GM23338 (cell line): ENCODE measurements around the gene F13A1. TPM values are rescaled to one million over a fixed set of nuclear protein-coding genes. Genes with fewer than 3 reads are reported as not detected.

ENCODE experiments used
- ATAC-seq: fragments of 200-7000 bp; cut with Tn5 transposase; 3 replicates; pipeline ENCODE4 v1.9.1; 2020
- DNase-seq: peaks from one replicate; pipeline ENCODE4 v3.0.0-alpha.2; 2015; ENCODE audit warnings: low spot score
- H2AFZ ChIP-seq: fragments of 200-600 bp; sonication (generic); 2 replicates; pipeline ENCODE4 v1.8.0; 2016; ENCODE audit warnings: antibody characterized with exemption, mild to moderate bottlenecking, moderate library complexity
- H3F3A ChIP-seq: fragments of 200-600 bp; sonication (generic); replicated peaks from 2 replicates; pipeline ENCODE4 v1.8.0; 2017; ENCODE audit warnings: antibody characterized with exemption, mixed run types, low read depth
- H3K27ac ChIP-seq: fragments of 200-600 bp; sonication (generic); 2 replicates; pipeline ENCODE4 v1.6.1; 2016; ENCODE audit warnings: low read depth
- H3K27me3 ChIP-seq: fragments of 200-600 bp; sonication (generic); 2 replicates; pipeline ENCODE4 v1.8.0; 2016; ENCODE audit warnings: mild to moderate bottlenecking, mixed run types, moderate library complexity; ENCODE audit not compliant: insufficient read depth
- H3K36me3 ChIP-seq: fragments of 200-600 bp; sonication (generic); 2 replicates; pipeline ENCODE4 v1.8.0; 2016; ENCODE audit warnings: mild to moderate bottlenecking; ENCODE audit not compliant: insufficient read depth
- H3K4me1 ChIP-seq: fragments of 200-600 bp; sonication (generic); 2 replicates; pipeline ENCODE4 v1.8.0; 2016; ENCODE audit warnings: mild to moderate bottlenecking, moderate library complexity; ENCODE audit not compliant: insufficient read depth
- H3K4me2 ChIP-seq: fragments of 200-600 bp; sonication (generic); 2 replicates; pipeline ENCODE4 v1.7.1; 2017; ENCODE audit warnings: mixed run types
- H3K4me3 ChIP-seq: fragments of 200-600 bp; sonication (generic); 2 replicates; pipeline ENCODE4 v1.6.1; 2016; ENCODE audit warnings: mixed run types
- H3K79me2 ChIP-seq: fragments of 200-600 bp; sonication (generic); replicated peaks from 2 replicates; pipeline ENCODE4 v1.8.0; 2017; ENCODE audit warnings: mild to moderate bottlenecking; ENCODE audit not compliant: insufficient read depth
- H3K9me2 ChIP-seq: fragments of 200-600 bp; sonication (generic); 2 replicates; pipeline ENCODE4 v1.8.0; 2017; ENCODE audit not compliant: insufficient read depth
- H4K20me1 ChIP-seq: fragments of 200-600 bp; sonication (generic); replicated peaks from 2 replicates; pipeline ENCODE4 v1.8.0; 2017; ENCODE audit warnings: mild to moderate bottlenecking; ENCODE audit not compliant: insufficient read depth
- H3K27ac Mint-ChIP-seq: 2 replicates; pipeline ENCODE4 v1.8.0; 2020; ENCODE audit warnings: inconsistent platforms, mild to moderate bottlenecking, moderate library complexity, mixed read lengths
- H3K27me3 Mint-ChIP-seq: 3 replicates; pipeline ENCODE4 v1.8.0; 2022; ENCODE audit warnings: low read depth, mild to moderate bottlenecking, moderate library complexity, mixed read lengths, inconsistent platforms; ENCODE audit not compliant: insufficient read depth, poor library complexity
- H3K36me3 Mint-ChIP-seq: 3 replicates; pipeline ENCODE4 v1.8.0; 2021; ENCODE audit warnings: low read depth, mild to moderate bottlenecking, inconsistent platforms, moderate library complexity, mixed read lengths
- H3K4me1 Mint-ChIP-seq: 3 replicates; pipeline ENCODE4 v1.8.0; 2020; ENCODE audit warnings: mild to moderate bottlenecking, inconsistent platforms, mixed read lengths
- H3K4me3 Mint-ChIP-seq: 3 replicates; pipeline ENCODE4 v1.8.0; 2021; ENCODE audit warnings: moderate library complexity, mild to moderate bottlenecking, inconsistent platforms, mixed read lengths
- H3K9me3 Mint-ChIP-seq: 3 replicates; pipeline ENCODE4 v1.8.0; 2020; ENCODE audit warnings: moderate library complexity, mild to moderate bottlenecking, inconsistent platforms, mixed read lengths
- CREB1 ChIP-seq: fragments of 250-450 bp; sonication (Bioruptor Pico); IDR thresholded peaks from 2 replicates; pipeline ENCODE4 v1.5.0; 2020; ENCODE audit warnings: low read depth, mild to moderate bottlenecking, moderate library complexity
- EZH2 ChIP-seq: fragments of 200-600 bp; sonication (generic); IDR thresholded peaks from one replicate; pipeline ENCODE4 v1.8.0; 2017; ENCODE audit warnings: antibody characterized with exemption, mild to moderate bottlenecking, low read depth; ENCODE audit not compliant: unreplicated experiment
- JUNB ChIP-seq: IDR thresholded peaks from one replicate; pipeline ENCODE4 v1.6.1; 2016; ENCODE audit warnings: antibody characterized with exemption; ENCODE audit not compliant: unreplicated experiment
- NANOG ChIP-seq: IDR thresholded peaks from 2 replicates; pipeline ENCODE4 v1.6.1; 2016; ENCODE audit warnings: antibody characterized with exemption, borderline replicate concordance
- ZNF331 ChIP-seq: fragments of 250-450 bp; sonication (Bioruptor Pico); IDR thresholded peaks from 2 replicates; pipeline ENCODE4 v1.5.0; 2020; ENCODE audit warnings: low read depth, mild to moderate bottlenecking, moderate library complexity
- polyA plus RNA-seq: library from polyadenylated mRNA; unstranded; fragments of >200 nt; fragmentation: Nextera tagmentation; extraction: Ambion mirVana; gene quantifications from 2 replicates; pipeline ENCODE4 v1.2.1, GENCODE V29; 2016
- total RNA-seq: library from RNA; depleted of rRNA; stranded (reverse); fragments of >200 nt; shearing (Covaris generic); gene quantifications from 2 replicates; pipeline ENCODE4 v1.2.3, GENCODE V29; 2014
- TF ChIP-seq, protein P1 (sequence below): IDR thresholded peaks from one replicate; pipeline ENCODE4 v1.6.1; 2018; ENCODE audit warnings: antibody characterized with exemption; ENCODE audit not compliant: unreplicated experiment
- TF ChIP-seq, protein P2 (sequence below), 2 experiments: fragments of 200-600 bp in 1 of 2; sonication (generic) in 1 of 2; conservative IDR thresholded peaks; 2 replicates each; pipeline versions ENCODE4 v1.5.1 to v1.6.1; 2016 to 2017; ENCODE audit warnings: antibody characterized with exemption in 2 of 2, low read depth in 2 of 2, mild to moderate bottlenecking in 2 of 2, moderate library complexity in 1 of 2

The F13A1 gene
- total and polyA plus RNA-seq, 2 experiments from 2014 or later = 0.31 to 0.32 TPM

DNA sequence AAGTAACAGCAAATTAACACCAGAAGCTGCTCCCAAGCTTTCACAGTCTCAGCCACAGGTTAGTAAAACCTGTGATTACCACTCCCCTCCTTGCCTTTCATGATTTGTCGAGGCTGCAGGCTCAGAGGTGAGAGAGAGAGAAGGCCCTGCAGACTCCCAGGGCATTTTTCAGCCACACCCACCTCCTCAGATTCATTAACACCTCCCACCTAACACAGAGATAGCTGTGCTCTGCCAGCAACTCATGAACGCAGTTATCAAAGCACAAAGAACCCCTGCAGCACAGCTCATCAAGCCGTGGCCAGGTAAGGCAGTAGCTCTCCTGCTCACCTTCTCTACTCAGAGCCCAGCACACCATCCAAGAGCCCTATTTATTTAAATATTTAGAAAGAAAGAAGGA lies 27.1 kb downstream of the F13A1 start:
- no peaks in the 10 kb centered on the region for H3K79me2 ChIP-seq
- TF ChIP-seq, protein P1, sequence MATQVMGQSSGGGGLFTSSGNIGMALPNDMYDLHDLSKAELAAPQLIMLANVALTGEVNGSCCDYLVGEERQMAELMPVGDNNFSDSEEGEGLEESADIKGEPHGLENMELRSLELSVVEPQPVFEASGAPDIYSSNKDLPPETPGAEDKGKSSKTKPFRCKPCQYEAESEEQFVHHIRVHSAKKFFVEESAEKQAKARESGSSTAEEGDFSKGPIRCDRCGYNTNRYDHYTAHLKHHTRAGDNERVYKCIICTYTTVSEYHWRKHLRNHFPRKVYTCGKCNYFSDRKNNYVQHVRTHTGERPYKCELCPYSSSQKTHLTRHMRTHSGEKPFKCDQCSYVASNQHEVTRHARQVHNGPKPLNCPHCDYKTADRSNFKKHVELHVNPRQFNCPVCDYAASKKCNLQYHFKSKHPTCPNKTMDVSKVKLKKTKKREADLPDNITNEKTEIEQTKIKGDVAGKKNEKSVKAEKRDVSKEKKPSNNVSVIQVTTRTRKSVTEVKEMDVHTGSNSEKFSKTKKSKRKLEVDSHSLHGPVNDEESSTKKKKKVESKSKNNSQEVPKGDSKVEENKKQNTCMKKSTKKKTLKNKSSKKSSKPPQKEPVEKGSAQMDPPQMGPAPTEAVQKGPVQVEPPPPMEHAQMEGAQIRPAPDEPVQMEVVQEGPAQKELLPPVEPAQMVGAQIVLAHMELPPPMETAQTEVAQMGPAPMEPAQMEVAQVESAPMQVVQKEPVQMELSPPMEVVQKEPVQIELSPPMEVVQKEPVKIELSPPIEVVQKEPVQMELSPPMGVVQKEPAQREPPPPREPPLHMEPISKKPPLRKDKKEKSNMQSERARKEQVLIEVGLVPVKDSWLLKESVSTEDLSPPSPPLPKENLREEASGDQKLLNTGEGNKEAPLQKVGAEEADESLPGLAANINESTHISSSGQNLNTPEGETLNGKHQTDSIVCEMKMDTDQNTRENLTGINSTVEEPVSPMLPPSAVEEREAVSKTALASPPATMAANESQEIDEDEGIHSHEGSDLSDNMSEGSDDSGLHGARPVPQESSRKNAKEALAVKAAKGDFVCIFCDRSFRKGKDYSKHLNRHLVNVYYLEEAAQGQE = no peak
- TF ChIP-seq NANOG = no peak
- no peak for TF ChIP-seq EZH2
- no peak for TF ChIP-seq CREB1 (CRISPR knock-in tag)
- TF ChIP-seq, protein P2, sequence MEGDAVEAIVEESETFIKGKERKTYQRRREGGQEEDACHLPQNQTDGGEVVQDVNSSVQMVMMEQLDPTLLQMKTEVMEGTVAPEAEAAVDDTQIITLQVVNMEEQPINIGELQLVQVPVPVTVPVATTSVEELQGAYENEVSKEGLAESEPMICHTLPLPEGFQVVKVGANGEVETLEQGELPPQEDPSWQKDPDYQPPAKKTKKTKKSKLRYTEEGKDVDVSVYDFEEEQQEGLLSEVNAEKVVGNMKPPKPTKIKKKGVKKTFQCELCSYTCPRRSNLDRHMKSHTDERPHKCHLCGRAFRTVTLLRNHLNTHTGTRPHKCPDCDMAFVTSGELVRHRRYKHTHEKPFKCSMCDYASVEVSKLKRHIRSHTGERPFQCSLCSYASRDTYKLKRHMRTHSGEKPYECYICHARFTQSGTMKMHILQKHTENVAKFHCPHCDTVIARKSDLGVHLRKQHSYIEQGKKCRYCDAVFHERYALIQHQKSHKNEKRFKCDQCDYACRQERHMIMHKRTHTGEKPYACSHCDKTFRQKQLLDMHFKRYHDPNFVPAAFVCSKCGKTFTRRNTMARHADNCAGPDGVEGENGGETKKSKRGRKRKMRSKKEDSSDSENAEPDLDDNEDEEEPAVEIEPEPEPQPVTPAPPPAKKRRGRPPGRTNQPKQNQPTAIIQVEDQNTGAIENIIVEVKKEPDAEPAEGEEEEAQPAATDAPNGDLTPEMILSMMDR (conservative IDR thresholded peaks at IDR 0.05; ENCODE audit: low read depth in 2 of 2) = no peak
- Mint-ChIP-seq H3K27ac (peak overlapping the region; percentile 64), H3K4me1 (peaks cover 15% of the 10 kb centered on the region), H3K36me3 (no peaks in the 10 kb centered on the region), H3K9me3 (peaks cover 3% of the 10 kb centered on the region; the same call in 1 of the 3 replicates), H3K27me3 (peaks cover 2% of the 10 kb centered on the region), H3K4me3 (peak overlapping the region; percentile 48)
- H3K27ac ChIP-seq = 0 out of 2 replicates have a peak overlapping the region, but pooled peaks have one; percentile 11
- peak overlapping the region; percentile 67 for H2AFZ ChIP-seq
- no peaks in the 10 kb centered on the region for H3F3A ChIP-seq
- no peaks in the 10 kb centered on the region for H3K36me3 ChIP-seq
- H3K4me1 ChIP-seq = peaks cover 9% of the 10 kb centered on the region
- H3K9me2 ChIP-seq = peaks cover 9% of the 10 kb centered on the region; the same call in 1 of the 2 replicates
- H3K27me3 ChIP-seq = no peaks in the 10 kb centered on the region
- no peaks in the 10 kb centered on the region for H4K20me1 ChIP-seq
- H3K4me2 ChIP-seq = peak overlapping the region; percentile 49; the same call in 1 of the 2 replicates
- ATAC-seq (peak; percentile 97), DNase-seq (peak; percentile 54)
- H3K4me3 ChIP-seq = no peak overlapping the region

DNA sequence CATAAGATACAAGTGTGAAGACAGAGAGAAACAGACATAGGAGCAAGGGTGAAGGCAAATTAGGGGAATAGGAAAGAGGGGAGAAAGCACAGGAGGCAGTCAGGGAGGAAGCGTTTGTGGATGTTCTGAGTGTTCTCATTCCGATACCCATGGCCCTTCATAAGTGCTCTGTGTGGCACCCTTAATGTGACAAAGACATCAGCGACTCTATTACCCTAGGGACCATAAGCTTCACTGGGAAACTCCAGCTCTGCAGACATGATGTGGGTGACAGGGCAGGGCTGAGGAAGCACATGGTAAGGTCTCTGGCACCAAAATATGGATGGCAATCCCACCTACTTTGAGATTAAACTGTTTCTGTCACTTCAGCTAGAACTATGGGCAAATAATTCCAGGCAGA lies 33.0 kb downstream of the F13A1 start:
- TF ChIP-seq JUNB (no peak), ZNF331 (no peak)
- TF ChIP-seq, protein P2 (conservative IDR thresholded peaks at IDR 0.05; ENCODE audit: low read depth in 2 of 2) = no peak
- Histone ChIP-seq H3K36me3 (no peaks in the 10 kb centered on the region), H3K27me3 (no peaks in the 10 kb centered on the region), H4K20me1 (no peaks in the 10 kb centered on the region), H3K4me2 (no peak overlapping the region), H3K4me3 (no peak overlapping the region), H3K27ac (no peak overlapping the region), H3F3A (no peaks in the 10 kb centered on the region), H2AFZ (no peak overlapping the region), H3K9me2 (peaks cover 9% of the 10 kb centered on the region; the same call in 1 of the 2 replicates), H3K79me2 (no peaks in the 10 kb centered on the region), H3K4me1 (peaks cover 6% of the 10 kb centered on the region)
- ATAC-seq = no peak
- H3K27ac Mint-ChIP-seq = no peak overlapping the region
- H3K27me3 Mint-ChIP-seq = peaks cover 4% of the 10 kb centered on the region
- no peaks in the 10 kb centered on the region for H3K9me3 Mint-ChIP-seq
- H3K4me1 Mint-ChIP-seq = peaks cover 4% of the 10 kb centered on the region
- no peak for DNase-seq
- H3K4me3 Mint-ChIP-seq = no peak overlapping the region
- H3K36me3 Mint-ChIP-seq = no peaks in the 10 kb centered on the region
